Kidney glomerular epithelial cell (primary cell): ENCODE measurements around the gene FBXO5.
"Not testable (repeated sequence)": the region's sequence is repeated elsewhere in the genome, so short reads cannot be mapped to it uniquely, and the experiment has no call there.

Experiments
- DNase-seq: peaks from one replicate; lab custom pipeline; 2025; lab: John Stamatoyannopoulos, UW

FBXO5 gene

GRCh38 chr6:152993431-152993830 lies 10.6 kb upstream of the FBXO5 start:
- DNase-seq, result no peak

- no peak for DNase-seq
Measured at GRCh38 chr6:152986978-152987377, 4.1 kb upstream of the FBXO5 start.

- DNase-seq, result not testable (repeated sequence)
Measured at GRCh38 chr6:152985300-152985699, 2.5 kb upstream of the FBXO5 start.

GRCh38 chr6:152984513-152984872 lies 1.7 kb upstream of the FBXO5 start:
- no peak for DNase-seq

- peak; percentile 55 for DNase-seq
Measured at GRCh38 chr6:152983637-152984512, 1.0 kb upstream of the FBXO5 start.

- no peak for DNase-seq
Measured at GRCh38 chr6:152981989-152982903, 595 bp downstream of the FBXO5 start.

- DNase-seq, result no peak
Measured at GRCh38 chr6:152981219-152981618, 1.6 kb downstream of the FBXO5 start.

GRCh38 chr6:152980656-152981055 lies 2.2 kb downstream of the FBXO5 start:
- DNase-seq, result no peak

- DNase-seq, result no peak
Measured at GRCh38 chr6:152979116-152979515, 3.7 kb downstream of the FBXO5 start.

- no peak for DNase-seq
Measured at GRCh38 chr6:152978058-152978457, 4.8 kb downstream of the FBXO5 start.

- no peak for DNase-seq
Measured at GRCh38 chr6:152977556-152977955, 5.3 kb downstream of the FBXO5 start.

GRCh38 chr6:152976749-152977148 lies 6.1 kb downstream of the FBXO5 start:
- DNase-seq, result no peak

- DNase-seq, result no peak
Measured at GRCh38 chr6:152975204-152975915, 7.5 kb downstream of the FBXO5 start.

GRCh38 chr6:152973916-152974315 lies 8.9 kb downstream of the FBXO5 start:
- DNase-seq, result no peak

GRCh38 chr6:152969688-152970418 lies 13.0 kb downstream of the FBXO5 start:
- DNase-seq, result no peak

GRCh38 chr6:152966168-152966894 lies 16.5 kb downstream of the FBXO5 start:
- not testable (repeated sequence) for DNase-seq

GRCh38 chr6:152959333-152959732 lies 23.5 kb downstream of the FBXO5 start:
- DNase-seq, result no peak

- no peak for DNase-seq
Measured at GRCh38 chr6:152957796-152958195, 25.0 kb downstream of the FBXO5 start.

GRCh38 chr6:152954443-152954842 lies 28.4 kb downstream of the FBXO5 start:
- DNase-seq, result no peak

- peak; percentile 45 for DNase-seq
Measured at GRCh38 chr6:152952866-152953509, 29.9 kb downstream of the FBXO5 start.
